HG03025 (cell line): ENCODE results near the gene UST.
"Not testable (repeated sequence)": the region's sequence is repeated elsewhere in the genome, so short reads cannot be mapped to it uniquely, and the experiment has no call there.

ENCODE experiments used
- ATAC-seq: cut with Tn5 transposase; IDR thresholded peaks from one replicate; pipeline ENCODE4 v1.9.1; 2021; ENCODE audit warnings: mild to moderate bottlenecking, moderate library complexity; ENCODE audit not compliant: unreplicated experiment, low FRiP score

UST gene

GRCh38 chr6:148857798-148858390 is 111.1 kb downstream of the UST start:
- no peak for ATAC-seq

- not testable (repeated sequence) for ATAC-seq
Observed at GRCh38 chr6:148864132-148864531, 117.3 kb downstream of the UST start.

DNA sequence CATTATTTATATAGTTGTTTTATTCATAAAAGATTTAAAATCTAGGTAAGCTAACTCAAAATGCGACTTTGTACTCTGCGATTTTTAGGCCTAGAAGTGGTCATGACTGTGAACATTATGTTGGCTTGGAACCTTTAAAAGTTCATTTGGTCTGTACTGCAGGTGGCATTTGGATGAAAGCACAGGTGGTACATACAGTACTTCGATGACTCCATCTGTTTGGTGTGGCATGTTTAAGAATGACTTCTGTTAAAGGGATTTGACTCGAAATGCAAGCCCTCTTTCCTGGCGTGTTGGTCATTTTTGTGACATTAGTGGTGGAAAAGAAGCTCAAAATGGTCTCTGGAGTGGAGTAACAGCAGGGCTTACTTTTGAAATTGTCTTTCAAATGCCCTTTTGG is 118.1 kb downstream of the UST start:
- ATAC-seq, result no peak

GRCh38 chr6:148866657-148867268 is 119.9 kb downstream of the UST start:
- ATAC-seq, result peak; percentile 99

DNA sequence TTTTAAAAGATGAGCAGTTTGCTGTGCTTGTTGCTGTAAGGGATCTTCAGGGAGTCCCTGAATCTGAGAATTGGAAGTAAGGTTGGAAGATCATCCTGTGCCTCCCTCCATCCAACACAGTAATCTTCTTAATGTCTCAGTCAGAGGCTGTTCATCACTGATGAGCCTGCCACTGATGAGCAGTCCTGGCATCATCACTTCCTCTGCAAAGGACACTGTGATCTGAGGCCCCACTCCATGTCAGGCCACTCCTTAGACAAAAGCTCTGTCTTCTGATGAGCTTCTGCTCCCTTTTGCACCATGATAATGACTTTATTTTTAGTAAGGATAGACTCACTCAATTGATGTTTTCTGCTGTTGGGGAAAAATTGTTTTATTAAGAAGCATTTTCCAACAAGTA is 121.0 kb downstream of the UST start:
- ATAC-seq, result no peak

DNA sequence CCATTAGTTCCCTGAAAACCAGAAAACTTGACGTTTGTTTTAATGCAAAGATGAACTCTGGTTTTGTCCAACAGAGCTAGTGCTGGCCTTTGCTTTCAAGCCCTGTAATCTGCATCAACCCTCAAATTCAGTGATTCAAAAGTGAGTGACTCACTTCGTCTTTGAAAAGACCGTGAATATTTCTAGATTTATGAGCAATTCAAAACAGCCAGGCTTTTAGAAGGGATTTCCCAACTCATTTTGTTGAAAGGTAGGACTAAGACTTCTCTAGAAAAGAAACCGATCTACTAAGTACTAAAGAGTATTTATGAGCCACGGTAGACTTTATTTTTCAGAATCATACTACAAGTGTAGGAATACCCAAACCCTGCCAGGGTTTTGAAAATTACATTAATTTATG is 121.5 kb downstream of the UST start:
- no peak for ATAC-seq

- ATAC-seq, result no peak
Observed at GRCh38 chr6:148868901-148869300, 122.1 kb downstream of the UST start.

DNA sequence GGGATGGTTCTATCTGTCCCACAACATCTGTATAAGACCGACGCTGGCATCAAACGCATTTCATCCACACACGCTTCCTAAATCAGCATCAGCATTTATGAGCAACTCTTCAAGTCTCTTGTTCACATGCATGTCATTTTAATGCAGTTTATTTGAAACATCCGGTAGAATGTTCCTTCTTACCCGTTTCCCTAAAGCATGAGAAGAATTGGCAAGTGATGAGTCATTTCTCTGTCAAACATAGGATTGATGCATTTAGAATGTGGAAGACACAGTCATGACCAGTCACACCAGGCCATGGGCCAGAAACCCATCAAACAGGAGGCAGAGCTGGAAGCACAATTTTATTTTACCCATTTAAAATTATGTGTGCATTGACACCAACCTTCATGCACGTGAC is 122.8 kb downstream of the UST start:
- no peak for ATAC-seq

DNA sequence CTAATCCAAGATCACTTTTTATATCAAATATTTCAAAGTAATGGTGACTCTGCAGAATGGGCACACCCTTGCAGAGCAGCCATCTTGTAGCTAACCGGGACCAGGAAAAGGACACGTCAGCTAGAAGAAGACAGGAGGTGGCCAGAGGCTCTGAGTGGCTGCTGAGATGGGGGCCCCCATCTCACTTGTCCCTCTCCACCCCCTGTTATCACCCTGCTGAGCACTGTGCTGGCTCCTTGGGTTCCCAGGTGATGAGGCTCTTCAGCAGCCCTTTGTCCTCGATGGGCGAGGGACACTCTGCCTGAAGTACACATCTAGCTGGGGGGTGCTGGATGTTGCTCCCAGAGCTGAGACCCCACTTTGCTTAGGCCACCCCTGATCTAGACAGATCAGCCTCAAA is 126.3 kb downstream of the UST start:
- ATAC-seq, result no peak

DNA sequence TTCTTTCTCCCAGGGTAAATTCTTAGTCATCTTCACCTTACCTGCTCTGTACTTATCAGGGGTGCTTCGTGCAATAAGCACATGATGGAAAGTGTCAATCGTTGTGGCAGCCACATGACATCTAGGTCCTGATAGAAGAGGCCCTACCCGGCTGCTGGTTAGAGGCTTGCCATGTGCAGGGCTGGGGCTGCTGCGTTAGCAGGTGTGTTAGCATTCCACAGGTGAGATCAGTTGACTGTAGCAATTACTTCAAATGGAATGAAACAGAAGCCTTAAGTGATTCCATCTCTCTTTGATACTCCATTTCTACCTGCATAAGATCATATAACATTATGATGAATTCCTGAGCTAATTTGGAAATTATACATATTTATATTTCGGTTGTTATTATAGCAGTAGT is 127.0 kb downstream of the UST start:
- no peak for ATAC-seq

DNA sequence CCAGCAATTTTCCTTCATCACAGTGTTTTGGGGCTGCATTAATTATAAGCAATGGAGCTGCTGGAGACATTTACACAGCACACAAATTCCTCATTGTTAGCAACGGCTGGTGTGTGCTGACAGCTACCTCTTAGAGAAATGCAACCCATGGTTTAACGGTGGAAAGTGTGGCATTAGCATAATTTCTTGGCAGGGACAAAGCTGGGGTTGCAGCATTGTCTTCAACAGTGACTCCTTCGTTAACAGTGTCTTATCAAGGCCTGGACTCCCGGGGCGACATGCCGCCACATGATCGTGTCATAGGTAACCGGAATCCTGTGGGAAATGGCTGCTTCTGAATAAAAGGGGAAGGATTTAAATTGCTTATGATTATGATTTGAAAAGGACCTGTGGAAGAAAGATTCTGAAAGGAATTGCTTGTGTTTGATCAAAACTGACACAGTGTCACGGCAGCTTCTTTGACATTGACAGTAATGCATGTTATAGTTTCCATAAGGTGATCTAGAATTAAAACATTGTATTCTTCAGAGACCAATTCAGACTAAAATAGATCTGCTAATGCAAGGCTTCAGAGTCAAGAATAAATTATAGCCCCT is 128.0 kb downstream of the UST start:
- no peak for ATAC-seq

- ATAC-seq, result no peak
Observed at GRCh38 chr6:148878683-148879082, 131.9 kb downstream of the UST start.

- ATAC-seq, result not testable (repeated sequence)
Observed at GRCh38 chr6:148880742-148881141, 133.9 kb downstream of the UST start.

- ATAC-seq, result no peak
Observed at GRCh38 chr6:148881593-148882311, 134.9 kb downstream of the UST start.

- no peak for ATAC-seq
Observed at GRCh38 chr6:148883270-148883669, 136.4 kb downstream of the UST start.

DNA sequence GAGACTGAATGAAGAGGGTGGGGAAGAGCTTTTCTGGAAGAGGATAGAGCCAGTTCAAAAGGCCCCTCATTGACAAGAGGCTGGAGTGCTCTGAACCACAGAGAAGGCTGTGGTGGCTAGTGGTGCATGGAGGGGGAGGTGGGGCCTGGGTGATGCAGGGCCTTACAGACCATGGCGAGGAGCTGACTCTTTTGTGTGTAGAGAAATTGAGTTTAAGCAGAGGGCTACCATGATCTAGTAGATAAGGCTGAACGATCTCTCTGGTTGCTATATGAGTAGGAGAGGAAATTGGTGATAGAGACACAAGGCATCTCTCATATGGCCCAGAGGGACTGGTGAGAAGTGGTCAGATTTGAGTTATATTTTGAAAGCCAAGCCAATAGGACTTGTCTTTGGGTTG is 137.6 kb downstream of the UST start:
- ATAC-seq, result peak; percentile 43

- ATAC-seq, result no peak
Observed at GRCh38 chr6:148885136-148885865, 138.5 kb downstream of the UST start.

GRCh38 chr6:148885925-148886845 is 139.4 kb downstream of the UST start:
- ATAC-seq, result no peak

- no peak for ATAC-seq
Observed at GRCh38 chr6:148887181-148887580, 140.4 kb downstream of the UST start.

- ATAC-seq, result no peak
Observed at GRCh38 chr6:148888856-148889255, 142.0 kb downstream of the UST start.
